Mucosa of stomach (tissue), 1 donor: ENCODE data around the gene CFLAR.
"Not testable (repeated sequence)": the region's sequence is repeated elsewhere in the genome, so short reads cannot be mapped to it uniquely, and the experiment has no call there.

Source experiments
- H3K27me3 ChIP-seq: one replicate; pipeline ENCODE4 v1.7.0; 2013; ENCODE audit warnings: mild to moderate bottlenecking, low read length; ENCODE audit not compliant: control insufficient read depth, insufficient read depth
- H3K36me3 ChIP-seq: one replicate; pipeline ENCODE4 v1.7.0; 2013; ENCODE audit warnings: low read length; ENCODE audit not compliant: control insufficient read depth, insufficient read depth
- H3K4me1 ChIP-seq: one replicate; pipeline ENCODE4 v1.7.0; 2013; ENCODE audit warnings: mild to moderate bottlenecking, low read length; ENCODE audit not compliant: control insufficient read depth, insufficient read depth
- H3K4me3 ChIP-seq: one replicate; pipeline ENCODE4 v1.7.0; 2013; ENCODE audit warnings: low read length
- H3K9ac ChIP-seq: one replicate; pipeline ENCODE4 v1.7.0; 2013; ENCODE audit warnings: mild to moderate bottlenecking, low read length, moderate library complexity
- H3K9me3 ChIP-seq: one replicate; pipeline ENCODE4 v1.7.0; 2013; ENCODE audit warnings: mild to moderate bottlenecking, low read length, moderate library complexity; ENCODE audit not compliant: control insufficient read depth
- donor health status: Pancreatic carcinoma.

CFLAR gene

GRCh38 chr2:201180010-201180409 is 64.0 kb downstream of the CFLAR start:
- H3K9me3 ChIP-seq: no peaks in the 10 kb centered on the region
- H3K9ac ChIP-seq: no peak overlapping the region
- H3K27me3 ChIP-seq: no peaks in the 10 kb centered on the region
- H3K4me3 ChIP-seq: no peak overlapping the region
- peaks cover 10% of the 10 kb centered on the region for H3K4me1 ChIP-seq
- H3K36me3 ChIP-seq: no peaks in the 10 kb centered on the region

GRCh38 chr2:201182650-201183364 is 66.8 kb downstream of the CFLAR start, which contains the start of gene CASP10:
Gene CASP10 (plus strand): TSS chr2:201183141. CDS start chr2:201185778, 2,637 bp downstream.
- Histone ChIP-seq H3K4me1 (peaks cover 18% of the 10 kb centered on the region), H3K27me3 (no peaks in the 10 kb centered on the region), H3K4me3 (peak within 1 kb of the TSS; percentile 75), H3K9ac (peak within 1 kb of the TSS; percentile 89), H3K36me3 (no peaks in the 10 kb centered on the region), H3K9me3 (no peaks in the 10 kb centered on the region)

DNA sequence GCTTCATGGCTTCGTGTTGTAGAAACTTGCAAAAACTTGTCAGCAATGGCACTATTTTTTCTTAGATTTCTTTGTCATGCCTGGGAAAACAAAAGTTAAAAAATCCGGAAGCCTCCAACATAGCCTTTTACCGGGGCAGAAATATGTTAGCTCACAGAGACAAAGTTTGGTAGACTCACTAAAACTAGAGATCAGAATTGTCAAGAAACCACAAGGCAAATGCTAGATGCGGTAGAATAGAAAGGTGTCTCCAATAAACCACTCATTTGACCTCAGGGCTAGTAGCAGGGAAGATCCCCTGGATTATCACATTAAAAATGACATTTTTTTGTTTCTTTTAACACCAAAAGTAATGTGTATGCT is 67.4 kb downstream of the CFLAR start:
- Histone ChIP-seq H3K36me3 (no peaks in the 10 kb centered on the region), H3K4me1 (peaks cover 18% of the 10 kb centered on the region), H3K9me3 (no peaks in the 10 kb centered on the region), H3K27me3 (no peaks in the 10 kb centered on the region), H3K4me3 (peak overlapping the region; percentile 75), H3K9ac (peak overlapping the region; percentile 89)

DNA sequence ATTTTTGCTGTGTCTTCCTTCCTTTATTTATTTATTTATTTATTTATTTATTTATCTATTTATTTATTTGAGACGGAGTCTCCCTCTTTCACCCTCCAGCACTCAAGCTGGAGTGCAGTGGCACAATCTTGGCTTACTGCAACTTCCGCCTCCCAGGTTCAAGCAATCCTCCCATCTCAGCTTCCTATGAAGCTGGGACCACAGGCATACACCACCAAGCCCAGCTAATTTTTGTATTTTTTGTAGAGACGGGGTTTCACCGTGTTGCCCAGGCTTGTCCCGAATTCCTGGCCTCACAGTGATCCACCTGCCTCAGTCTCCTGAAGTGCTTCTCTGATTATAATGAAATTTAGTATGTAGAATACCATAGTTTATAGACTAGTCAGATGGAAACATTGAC is 67.9 kb downstream of the CFLAR start:
- H3K27me3 ChIP-seq, H3K36me3 ChIP-seq, H3K4me3 ChIP-seq, H3K9me3 ChIP-seq: not testable (repeated sequence)
- Histone ChIP-seq H3K4me1 (peaks cover 18% of the 10 kb centered on the region), H3K9ac (peak overlapping the region; percentile 89)

GRCh38 chr2:201184248-201184647 is 68.3 kb downstream of the CFLAR start:
- H3K9ac ChIP-seq, H3K4me3 ChIP-seq, H3K36me3 ChIP-seq, H3K9me3 ChIP-seq, H3K27me3 ChIP-seq: not testable (repeated sequence)
- peaks cover 18% of the 10 kb centered on the region for H3K4me1 ChIP-seq

- H3K4me1 ChIP-seq: peaks cover 12% of the 10 kb centered on the region
- H3K9me3 ChIP-seq: no peaks in the 10 kb centered on the region
- H3K27me3 ChIP-seq: no peaks in the 10 kb centered on the region
- H3K4me3 ChIP-seq: no peak overlapping the region
- H3K36me3 ChIP-seq: no peaks in the 10 kb centered on the region
- no peak overlapping the region for H3K9ac ChIP-seq
Measured at GRCh38 chr2:201185863-201186262, 69.9 kb downstream of the CFLAR start.

DNA sequence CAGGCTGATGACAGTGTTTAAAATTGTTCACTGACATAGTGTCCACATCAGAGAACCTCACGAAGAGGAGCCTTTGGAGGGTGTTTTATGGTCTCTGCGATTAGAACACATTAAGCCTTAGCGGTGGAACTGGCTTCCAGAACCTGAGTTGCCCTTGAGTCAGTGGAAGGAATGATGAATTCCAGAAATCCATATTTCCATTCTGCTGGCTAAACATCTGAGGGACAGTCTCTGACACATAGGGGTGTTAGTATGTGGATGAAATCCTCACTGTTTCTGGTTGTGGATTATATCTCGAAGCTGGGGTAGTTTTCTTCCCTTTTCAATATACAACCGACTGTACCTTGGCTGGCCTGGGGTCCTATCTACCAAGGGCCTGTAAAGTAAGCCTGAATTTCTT is 71.0 kb downstream of the CFLAR start:
- H3K36me3 ChIP-seq: no peaks in the 10 kb centered on the region

GRCh38 chr2:201188449-201188848 is 72.5 kb downstream of the CFLAR start:
- no peaks in the 10 kb centered on the region for H3K9me3 ChIP-seq
- no peaks in the 10 kb centered on the region for H3K36me3 ChIP-seq
- peaks cover 12% of the 10 kb centered on the region for H3K4me1 ChIP-seq
- no peaks in the 10 kb centered on the region for H3K27me3 ChIP-seq
- H3K9ac ChIP-seq: no peak overlapping the region
- H3K4me3 ChIP-seq: no peak overlapping the region

More for the DNA sequence above, 71.0 kb downstream of the CFLAR start:
- no peak overlapping the region for H3K4me3 ChIP-seq
- peaks cover 12% of the 10 kb centered on the region for H3K4me1 ChIP-seq
- H3K9ac ChIP-seq: no peak overlapping the region
- no peaks in the 10 kb centered on the region for H3K9me3 ChIP-seq
- no peaks in the 10 kb centered on the region for H3K27me3 ChIP-seq

- Histone ChIP-seq H3K4me1 (peaks cover 26% of the 10 kb centered on the region), H3K9me3 (no peaks in the 10 kb centered on the region), H3K4me3 (no peak overlapping the region), H3K9ac (no peak overlapping the region), H3K36me3 (peaks cover 6% of the 10 kb centered on the region), H3K27me3 (no peaks in the 10 kb centered on the region)
Measured at GRCh38 chr2:201191132-201191875, 75.3 kb downstream of the CFLAR start.

DNA sequence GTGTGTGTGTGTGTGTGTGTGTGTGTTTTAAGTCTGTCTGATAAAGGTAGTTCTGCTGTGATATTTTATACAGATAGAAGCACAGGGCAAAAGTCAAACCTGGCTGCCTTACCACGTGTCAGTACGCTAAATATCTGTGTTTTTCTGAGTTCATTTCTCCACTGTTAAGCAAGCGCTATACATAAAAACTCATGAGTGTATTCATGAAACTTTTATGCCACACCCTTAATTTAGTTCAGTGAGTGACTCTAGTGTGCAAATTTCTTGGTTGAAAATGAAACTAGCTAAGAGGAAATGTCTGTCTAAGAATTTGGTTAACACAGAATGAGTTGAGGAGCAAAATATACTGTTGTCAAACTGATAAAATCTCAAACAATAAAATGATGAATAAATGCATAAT is 78.1 kb downstream of the CFLAR start:
- no peaks in the 10 kb centered on the region for H3K9me3 ChIP-seq
- H3K27me3 ChIP-seq: no peaks in the 10 kb centered on the region
- H3K36me3 ChIP-seq: peaks cover 6% of the 10 kb centered on the region
- no peak overlapping the region for H3K4me3 ChIP-seq
- H3K4me1 ChIP-seq: peaks cover 17% of the 10 kb centered on the region
- no peak overlapping the region for H3K9ac ChIP-seq

GRCh38 chr2:201195331-201195730 is 79.4 kb downstream of the CFLAR start:
- Histone ChIP-seq H3K36me3 (peaks cover 6% of the 10 kb centered on the region), H3K27me3 (no peaks in the 10 kb centered on the region), H3K9ac (no peak overlapping the region), H3K9me3 (no peaks in the 10 kb centered on the region), H3K4me3 (no peak overlapping the region), H3K4me1 (peaks cover 17% of the 10 kb centered on the region)

DNA sequence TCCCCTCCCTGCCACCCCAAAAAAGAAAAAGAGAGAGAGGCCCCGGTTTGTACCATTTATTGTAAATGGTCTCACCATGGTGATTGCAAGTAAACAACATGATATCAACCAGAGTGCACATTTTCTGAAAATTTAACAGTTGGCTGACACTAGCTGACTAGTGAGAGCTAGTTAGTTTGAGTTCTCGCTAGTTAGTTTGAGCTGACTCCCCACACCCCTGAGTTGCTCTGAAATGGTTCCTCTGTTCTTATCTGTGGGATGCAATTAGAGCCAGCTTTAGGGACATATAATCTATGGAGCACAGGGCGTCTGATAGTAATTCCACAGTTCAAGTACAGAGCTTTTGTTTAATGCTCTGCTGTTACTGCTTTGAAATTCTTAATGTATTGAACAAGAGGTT is 80.0 kb downstream of the CFLAR start:
- H3K4me1 ChIP-seq: peaks cover 17% of the 10 kb centered on the region
- no peaks in the 10 kb centered on the region for H3K9me3 ChIP-seq
- no peak overlapping the region for H3K4me3 ChIP-seq
- no peak overlapping the region for H3K9ac ChIP-seq
- H3K27me3 ChIP-seq: no peaks in the 10 kb centered on the region
- H3K36me3 ChIP-seq: peaks cover 6% of the 10 kb centered on the region
